Cardiac fibroblast (primary cell): ENCODE results near the gene DBNL.

Experiments used
- DNase-seq, 2 donors: peaks; one replicate each; pipeline versions ENCODE4 v3.0.0 to v3.0.0-alpha.2; 2010; ENCODE audit warnings: low read depth in 2 of 2
- H3K4me3 ChIP-seq, 2 donors: replicated peaks in 1 of 2; 1 replicate in 1 of 2; 2 replicates in 1 of 2; pipeline ENCODE4 v1.5.1; 2011; ENCODE audit warnings: low read depth in 2 of 2, low read length in 2 of 2, mild to moderate bottlenecking in 2 of 2, moderate library complexity in 1 of 2
- CTCF ChIP-seq: IDR thresholded peaks from one replicate; pipeline ENCODE4 v1.5.1; 2011; ENCODE audit warnings: low read depth, mild to moderate bottlenecking, low read length, inconsistent platforms

The DBNL gene

GRCh38 chr7:44101303-44101965 is 56.9 kb downstream of the DBNL start:
- no peak overlapping the region for H3K4me3 ChIP-seq
- no peak for DNase-seq
- no peak for TF ChIP-seq CTCF

GRCh38 chr7:44101966-44102845 is 57.7 kb downstream of the DBNL start:
- TF ChIP-seq CTCF = no peak
- DNase-seq = peak; percentile 70 to 78
- no peak overlapping the region for H3K4me3 ChIP-seq

GRCh38 chr7:44102846-44103565 is 58.5 kb downstream of the DBNL start:
- no peak overlapping the region for H3K4me3 ChIP-seq
- DNase-seq = no peak
- TF ChIP-seq CTCF = no peak

- no peak overlapping the region for H3K4me3 ChIP-seq
- no peak for DNase-seq
- TF ChIP-seq CTCF = no peak
Measured at GRCh38 chr7:44103566-44103922, 59.0 kb downstream of the DBNL start.

- peak within 1 kb of the TSS; percentile 63 to 64 for H3K4me3 ChIP-seq
- DNase-seq = peak; percentile 33 to 43
- TF ChIP-seq CTCF = no peak
Measured at GRCh38 chr7:44103923-44104859, 59.7 kb downstream of the DBNL start, which contains the start of gene AEBP1. TSS of gene AEBP1 (plus strand) at chr7:44104345. CDS start at chr7:44104666, 321 bp downstream.
